Activated T-cell treated with anti-CD3 and anti-CD28 coated beads, Interleukin-2, amount 50 U/mL, for 72 hours (primary cell): Measurements from ENCODE around the gene CSMD2. TPM values are rescaled to one million over a fixed set of nuclear protein-coding genes. Genes with fewer than 3 reads are reported as not detected.

Experiments used
- ATAC-seq, 2 donors: fragments of 150-1000 bp; cut with Tn5 transposase; replicated peaks in 1 of 2; 2 replicates each; pipeline ENCODE4 v1.10.0; 2021; ENCODE audit warnings: moderate library complexity in 2 of 2, mild to moderate bottlenecking in 1 of 2
- DNase-seq, 2 donors: peaks; one replicate each; pipeline ENCODE4 v3.0.0; 2021 to 2022; ENCODE audit warnings: mixed read lengths in 1 of 2
- H3K27ac Mint-ChIP-seq: one replicate; pipeline ENCODE4 v1.8.0; 2022; ENCODE audit warnings: mild to moderate bottlenecking, moderate library complexity, mixed read lengths
- H3K27me3 Mint-ChIP-seq: one replicate; pipeline ENCODE4 v1.8.0; 2022; ENCODE audit warnings: low read depth, mixed read lengths
- H3K36me3 Mint-ChIP-seq, 2 donors: one replicate each; pipeline ENCODE4 v1.8.0; 2022; ENCODE audit warnings: mixed read lengths in 2 of 2, mild to moderate bottlenecking in 1 of 2; ENCODE audit not compliant: insufficient read depth in 2 of 2
- H3K4me1 Mint-ChIP-seq: one replicate; pipeline ENCODE4 v1.8.0; 2022; ENCODE audit warnings: low read depth, mixed read lengths
- H3K4me3 Mint-ChIP-seq, 2 donors: one replicate each; pipeline ENCODE4 v1.8.0; 2022; ENCODE audit warnings: mild to moderate bottlenecking in 2 of 2, mixed read lengths in 2 of 2, moderate library complexity in 2 of 2
- H3K9me3 Mint-ChIP-seq, 2 donors: one replicate each; pipeline ENCODE4 v1.8.0; 2022; ENCODE audit warnings: mixed read lengths in 2 of 2
- total RNA-seq, 2 donors: library from RNA; stranded (reverse); gene quantifications; one replicate each; pipeline ENCODE4 v1.2.3, GENCODE V29; 2022

The CSMD2 gene
- total RNA-seq, 2 donors from 2014 or later: not detected

DNA sequence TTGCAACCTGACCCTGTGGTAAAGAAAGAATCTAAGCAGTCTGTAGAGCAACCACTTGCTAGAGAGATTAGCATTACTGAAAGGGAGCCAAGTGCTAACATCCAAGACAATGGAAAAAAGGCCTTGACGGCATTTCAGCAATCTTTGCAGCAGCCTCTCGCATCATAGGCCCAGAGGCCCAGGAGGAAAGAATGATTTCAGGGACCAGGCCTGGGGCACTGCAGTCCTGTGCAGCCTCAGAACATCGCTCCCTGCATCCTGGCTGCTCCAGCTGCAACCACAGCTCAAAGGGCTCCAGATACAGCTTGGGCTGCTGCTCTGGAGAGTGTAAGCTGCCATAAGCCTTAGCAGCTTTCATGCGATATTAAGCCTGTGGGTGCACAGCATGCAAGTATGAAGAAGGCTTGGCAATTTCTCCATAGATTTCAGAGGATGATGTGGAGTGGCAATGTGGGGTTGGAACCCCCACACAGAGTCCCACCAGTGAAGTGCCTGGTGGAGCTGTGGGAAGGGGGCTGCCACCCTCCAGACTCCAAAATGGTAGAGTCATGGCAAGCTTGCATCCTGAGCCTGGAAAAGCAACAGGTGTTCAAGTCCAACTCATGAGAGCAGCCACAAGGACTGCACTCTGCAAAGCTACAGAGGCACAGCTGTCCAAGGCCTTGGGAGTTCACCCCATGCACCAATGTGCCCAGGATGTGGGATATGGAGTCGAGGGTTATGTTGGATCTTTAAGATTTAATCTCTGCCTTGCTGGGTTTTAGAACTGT, 411.8 kb downstream of the CSMD2 start:
- no peak for DNase-seq
- H3K36me3 Mint-ChIP-seq: no peaks in the 10 kb centered on the region
- no peaks in the 10 kb centered on the region for H3K27me3 Mint-ChIP-seq
- no peak overlapping the region for H3K4me3 Mint-ChIP-seq
- no peaks in the 10 kb centered on the region for H3K4me1 Mint-ChIP-seq
- peaks cover 5 to 7% of the 10 kb centered on the region in 2 donors for H3K9me3 Mint-ChIP-seq
- no peak for ATAC-seq
- H3K27ac Mint-ChIP-seq: no peak overlapping the region

DNA sequence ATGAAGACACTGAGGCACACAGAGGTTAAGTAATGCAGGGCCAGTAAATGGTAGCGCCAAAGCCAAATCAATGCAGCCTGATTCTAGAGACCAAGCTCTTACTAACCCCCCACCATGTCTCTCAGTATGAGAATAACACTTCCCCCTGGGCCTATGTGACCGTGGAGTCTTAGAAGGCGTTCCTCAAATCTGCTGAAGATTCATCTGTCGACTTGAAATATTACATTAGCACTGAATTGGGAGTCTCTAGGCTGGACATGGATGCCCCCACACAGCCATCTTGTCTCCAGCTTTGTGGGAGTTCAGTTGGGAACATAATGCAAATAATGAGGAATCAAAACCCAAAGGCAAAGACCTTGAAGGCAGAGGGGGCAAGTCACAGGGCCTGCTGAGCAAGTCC, 419.1 kb downstream of the CSMD2 start:
- no peaks in the 10 kb centered on the region for H3K9me3 Mint-ChIP-seq
- no peak for ATAC-seq
- no peaks in the 10 kb centered on the region for H3K36me3 Mint-ChIP-seq
- no peak overlapping the region for H3K4me3 Mint-ChIP-seq
- no peak overlapping the region for H3K27ac Mint-ChIP-seq
- H3K27me3 Mint-ChIP-seq: no peaks in the 10 kb centered on the region
- DNase-seq: no peak
- no peaks in the 10 kb centered on the region for H3K4me1 Mint-ChIP-seq

DNA sequence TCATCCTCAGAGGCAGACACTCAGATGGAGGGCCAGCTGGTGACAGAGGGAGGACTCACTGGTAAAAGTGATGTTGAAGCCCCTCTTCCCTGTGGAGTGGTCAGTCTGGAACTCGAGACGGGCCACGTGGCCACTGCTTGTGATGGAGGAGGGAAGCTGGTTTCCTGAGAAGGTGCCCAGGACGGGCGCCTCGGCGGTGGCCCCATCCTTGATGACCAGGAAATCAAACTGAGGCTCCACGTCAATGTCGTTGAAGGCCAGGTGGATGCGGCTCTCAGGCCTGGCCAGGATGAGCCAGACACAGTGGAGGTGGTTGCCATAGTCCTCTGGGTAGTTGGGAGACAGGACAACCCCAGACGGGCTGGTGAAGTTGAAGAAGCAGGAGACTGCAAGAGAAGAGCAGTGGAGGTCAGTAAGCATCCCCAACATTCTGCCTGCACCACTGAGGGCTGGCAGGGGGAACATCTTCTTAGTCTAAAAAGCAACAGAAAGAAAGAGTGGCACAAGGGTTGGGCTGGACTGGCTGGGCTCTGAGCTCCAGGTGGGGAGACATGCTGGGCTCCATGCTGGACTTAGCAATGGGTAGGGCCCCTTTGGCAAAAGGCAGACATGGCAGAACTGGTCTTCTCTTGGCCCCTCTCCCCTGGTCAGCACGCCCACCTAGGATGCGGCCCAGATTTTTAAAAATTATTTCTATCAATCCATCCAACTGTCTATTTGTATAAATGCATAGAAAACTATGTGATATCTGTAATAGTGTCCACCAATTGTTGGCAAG, 421.6 kb downstream of the CSMD2 start:
- Mint-ChIP-seq H3K9me3 (no peaks in the 10 kb centered on the region), H3K36me3 (no peaks in the 10 kb centered on the region), H3K27ac (no peak overlapping the region), H3K4me1 (no peaks in the 10 kb centered on the region), H3K4me3 (no peak overlapping the region), H3K27me3 (peaks cover 2% of the 10 kb centered on the region)
- DNase-seq: no peak
- no peak for ATAC-seq

DNA sequence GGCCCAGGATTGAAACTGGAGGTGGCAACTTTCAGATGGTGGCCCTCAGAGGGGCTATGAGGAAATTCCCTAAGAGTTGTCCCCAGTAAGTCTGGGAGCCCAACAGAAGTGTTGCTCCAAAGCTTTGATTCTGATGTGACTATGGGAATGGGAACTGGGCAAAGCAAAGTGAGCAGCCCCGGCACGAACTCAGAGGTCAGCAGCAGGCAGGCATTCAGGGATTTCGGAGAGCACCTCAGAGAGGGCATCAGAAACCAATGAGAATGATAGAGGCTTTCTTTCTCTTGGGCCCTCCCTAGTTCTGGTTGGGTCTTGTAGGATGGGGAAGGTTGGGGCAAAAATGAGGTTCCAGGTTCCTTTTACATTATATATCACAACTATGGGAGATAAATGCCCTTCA, 422.4 kb downstream of the CSMD2 start:
- no peaks in the 10 kb centered on the region for H3K4me1 Mint-ChIP-seq
- peaks cover 4% of the 10 kb centered on the region for H3K27me3 Mint-ChIP-seq
- DNase-seq (no peak), ATAC-seq (no peak)
- H3K27ac Mint-ChIP-seq: no peak overlapping the region
- H3K9me3 Mint-ChIP-seq: no peaks in the 10 kb centered on the region
- H3K36me3 Mint-ChIP-seq: no peaks in the 10 kb centered on the region
- H3K4me3 Mint-ChIP-seq: no peak overlapping the region

DNA sequence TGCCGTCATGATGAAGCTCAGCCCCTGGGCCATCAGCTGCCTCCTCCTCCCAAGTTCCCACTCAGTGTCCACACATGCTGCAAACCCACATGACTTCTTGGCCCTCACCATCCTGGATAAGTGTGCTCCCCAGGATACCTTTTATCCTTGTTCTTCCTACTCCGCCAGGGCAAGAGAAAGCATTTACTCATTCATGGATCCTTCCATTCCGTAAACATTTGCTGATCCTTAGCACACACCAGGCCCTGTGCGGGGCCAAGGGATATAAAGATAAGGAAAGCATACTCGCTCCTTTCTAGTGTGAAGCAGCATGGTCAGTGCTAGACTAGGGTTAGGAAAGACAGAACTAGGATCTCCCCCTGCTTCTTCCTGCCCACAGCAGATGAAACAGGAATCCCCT, 423.3 kb downstream of the CSMD2 start:
- ATAC-seq (no peak), DNase-seq (no peak)
- Mint-ChIP-seq H3K4me1 (no peaks in the 10 kb centered on the region), H3K36me3 (no peaks in the 10 kb centered on the region), H3K9me3 (no peaks in the 10 kb centered on the region), H3K27ac (no peak overlapping the region), H3K4me3 (no peak overlapping the region), H3K27me3 (peaks cover 6% of the 10 kb centered on the region)

DNA sequence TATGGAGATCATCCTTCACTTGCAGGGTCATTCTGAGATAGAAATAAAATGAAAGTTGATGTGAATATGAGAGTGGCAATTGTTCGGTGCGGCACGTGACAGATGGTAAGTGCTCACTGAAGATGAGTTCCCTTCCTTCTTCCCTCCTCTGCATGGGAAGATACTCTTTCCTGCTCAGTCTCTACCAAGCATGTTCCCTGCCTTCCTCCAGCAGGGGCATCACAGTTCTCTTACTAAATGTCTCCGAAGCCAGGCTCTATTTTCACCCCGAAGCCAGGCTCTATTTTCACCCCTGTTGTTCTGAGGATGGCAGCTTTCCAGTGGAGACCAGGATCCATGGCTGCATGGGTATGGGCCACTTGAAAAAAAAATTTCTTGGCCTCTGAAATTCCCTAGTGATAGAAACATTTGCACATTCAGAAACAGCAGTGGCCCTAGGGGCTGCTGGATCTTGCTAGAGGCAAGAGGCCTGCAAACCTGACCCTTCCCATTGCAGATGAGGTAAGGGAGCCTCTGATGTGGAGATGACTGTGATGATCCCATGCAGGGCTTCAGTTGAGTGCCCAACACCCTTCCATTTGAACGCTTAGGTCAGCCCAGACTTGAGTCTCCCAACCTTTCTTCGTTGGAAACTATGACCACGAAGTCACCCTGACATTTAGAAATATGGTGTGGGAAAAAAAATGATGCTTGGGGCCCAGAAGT, 424.8 kb downstream of the CSMD2 start:
- H3K4me1 Mint-ChIP-seq: no peaks in the 10 kb centered on the region
- no peaks in the 10 kb centered on the region for H3K9me3 Mint-ChIP-seq
- DNase-seq: no peak
- ATAC-seq: no peak
- peaks cover 10% of the 10 kb centered on the region for H3K27me3 Mint-ChIP-seq
- H3K27ac Mint-ChIP-seq: no peak overlapping the region
- no peak overlapping the region for H3K4me3 Mint-ChIP-seq
- H3K36me3 Mint-ChIP-seq: no peaks in the 10 kb centered on the region

DNA sequence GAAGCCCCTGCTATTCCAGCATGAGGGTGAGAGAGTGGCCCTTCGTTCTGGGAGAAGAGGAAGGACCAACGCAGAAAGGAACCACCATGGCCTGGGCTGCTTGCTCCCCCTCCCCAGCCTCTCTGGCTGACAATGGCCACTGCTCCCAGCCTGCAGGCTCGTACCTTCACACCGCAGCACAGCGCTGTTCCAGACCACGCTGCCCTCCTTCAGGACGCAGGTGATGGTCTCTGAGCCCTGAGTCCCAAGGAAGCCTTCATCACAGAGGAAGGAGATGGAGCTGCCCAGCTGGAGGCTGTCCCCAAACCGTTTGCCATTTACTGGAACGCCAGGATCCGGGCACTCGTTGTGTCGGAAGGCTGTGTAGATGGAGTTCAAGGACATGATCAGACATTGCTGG, 426.1 kb downstream of the CSMD2 start:
- Mint-ChIP-seq H3K9me3 (no peaks in the 10 kb centered on the region), H3K4me1 (no peaks in the 10 kb centered on the region), H3K36me3 (no peaks in the 10 kb centered on the region), H3K27me3 (peaks cover 13% of the 10 kb centered on the region), H3K27ac (no peak overlapping the region), H3K4me3 (no peak overlapping the region)
- ATAC-seq (no peak), DNase-seq (no peak)

DNA sequence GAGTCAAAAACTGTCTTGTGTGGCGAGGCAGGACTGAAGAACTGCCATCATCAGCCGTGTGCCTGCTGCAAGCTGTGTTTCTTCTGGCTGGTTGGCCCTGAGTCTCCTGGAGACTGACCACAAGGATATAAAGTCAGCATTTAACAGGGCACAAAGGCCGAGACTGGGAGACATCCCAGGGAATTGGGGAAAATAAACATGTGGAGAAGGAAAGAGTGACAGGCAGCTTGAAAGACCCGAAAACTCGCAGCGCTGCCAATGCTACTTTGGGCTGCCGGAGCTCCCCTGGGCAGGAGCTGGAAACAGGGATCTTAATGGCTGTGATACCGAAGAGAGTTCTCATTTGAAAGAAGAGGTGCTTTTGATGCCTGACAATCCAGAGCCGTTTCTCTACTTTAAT, 426.5 kb downstream of the CSMD2 start:
- no peak overlapping the region for H3K4me3 Mint-ChIP-seq
- peaks cover 16% of the 10 kb centered on the region for H3K27me3 Mint-ChIP-seq
- no peaks in the 10 kb centered on the region for H3K9me3 Mint-ChIP-seq
- DNase-seq (no peak), ATAC-seq (no peak)
- no peaks in the 10 kb centered on the region for H3K36me3 Mint-ChIP-seq
- H3K27ac Mint-ChIP-seq: no peak overlapping the region
- H3K4me1 Mint-ChIP-seq: no peaks in the 10 kb centered on the region

DNA sequence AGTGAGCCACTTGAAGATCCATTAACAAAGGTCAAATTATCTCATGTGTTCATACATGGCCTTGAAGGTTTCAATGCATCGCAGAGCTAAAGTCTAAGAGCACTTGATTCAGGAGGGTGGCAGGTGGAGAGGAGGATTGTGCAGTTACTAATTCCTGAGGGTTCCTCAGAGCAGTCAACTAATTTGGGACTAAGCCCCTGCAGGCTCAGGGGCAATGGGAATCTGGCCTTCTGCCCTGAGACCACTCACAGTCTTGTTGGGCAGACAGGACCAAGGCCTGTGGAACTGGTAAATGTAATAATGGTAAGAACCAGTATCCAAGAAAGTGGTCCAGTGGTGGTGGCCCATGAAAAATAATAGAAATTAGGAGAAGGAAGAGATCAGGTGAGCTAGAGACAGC, 428.5 kb downstream of the CSMD2 start:
- DNase-seq (no peak), ATAC-seq (no peak)
- Mint-ChIP-seq H3K27me3 (peaks cover 16% of the 10 kb centered on the region), H3K9me3 (no peaks in the 10 kb centered on the region), H3K4me3 (no peak overlapping the region), H3K27ac (no peak overlapping the region), H3K4me1 (no peaks in the 10 kb centered on the region), H3K36me3 (no peaks in the 10 kb centered on the region)

DNA sequence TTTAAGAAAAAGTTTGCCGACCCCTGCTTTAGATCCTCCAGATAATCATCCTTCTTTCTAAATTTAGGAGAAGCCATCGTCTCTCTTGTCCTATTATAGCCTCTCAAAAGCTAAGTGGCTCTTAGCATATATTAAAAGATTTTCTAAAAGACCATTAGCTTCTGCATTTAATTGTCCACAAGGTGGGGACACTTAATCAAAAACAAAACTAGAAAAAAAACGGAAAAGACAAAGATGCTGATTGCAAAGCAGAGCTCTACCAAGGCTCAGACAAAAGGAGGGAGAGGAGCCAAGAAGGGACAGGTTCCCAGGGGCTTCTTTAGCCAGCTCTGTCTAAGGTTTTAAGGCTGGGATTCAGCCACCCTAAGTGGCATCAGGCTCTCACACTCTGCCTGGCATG, 429.4 kb downstream of the CSMD2 start:
- H3K4me1 Mint-ChIP-seq: no peaks in the 10 kb centered on the region
- H3K27me3 Mint-ChIP-seq: peaks cover 16% of the 10 kb centered on the region
- no peaks in the 10 kb centered on the region for H3K9me3 Mint-ChIP-seq
- H3K4me3 Mint-ChIP-seq: no peak overlapping the region
- ATAC-seq: no peak
- no peak for DNase-seq
- H3K27ac Mint-ChIP-seq: no peak overlapping the region
- no peaks in the 10 kb centered on the region for H3K36me3 Mint-ChIP-seq

DNA sequence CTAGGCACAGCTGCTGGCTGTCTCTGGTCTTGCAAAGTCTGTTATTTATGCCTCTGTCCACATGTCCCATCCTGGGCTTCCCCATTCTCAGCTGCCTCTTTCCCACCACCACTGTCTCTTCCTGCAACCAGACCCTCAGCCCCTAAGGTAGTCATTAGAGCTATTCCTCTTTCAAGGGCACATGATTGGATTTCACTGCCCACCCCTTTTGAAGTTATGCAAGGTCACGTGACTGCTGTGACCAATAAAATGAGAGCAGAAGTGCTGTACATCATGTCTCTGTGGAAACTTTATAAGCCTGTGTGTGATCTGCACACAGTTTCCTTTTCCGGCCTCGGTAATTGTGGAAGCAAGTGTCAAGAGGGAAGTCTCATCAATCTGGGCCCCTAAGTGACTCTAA, 437.7 kb downstream of the CSMD2 start:
- H3K4me3 Mint-ChIP-seq: no peak overlapping the region
- H3K4me1 Mint-ChIP-seq: no peaks in the 10 kb centered on the region
- no peaks in the 10 kb centered on the region for H3K9me3 Mint-ChIP-seq
- H3K36me3 Mint-ChIP-seq: no peaks in the 10 kb centered on the region
- H3K27ac Mint-ChIP-seq: no peak overlapping the region
- ATAC-seq (no peak), DNase-seq (no peak)
- H3K27me3 Mint-ChIP-seq: peaks cover 7% of the 10 kb centered on the region

DNA sequence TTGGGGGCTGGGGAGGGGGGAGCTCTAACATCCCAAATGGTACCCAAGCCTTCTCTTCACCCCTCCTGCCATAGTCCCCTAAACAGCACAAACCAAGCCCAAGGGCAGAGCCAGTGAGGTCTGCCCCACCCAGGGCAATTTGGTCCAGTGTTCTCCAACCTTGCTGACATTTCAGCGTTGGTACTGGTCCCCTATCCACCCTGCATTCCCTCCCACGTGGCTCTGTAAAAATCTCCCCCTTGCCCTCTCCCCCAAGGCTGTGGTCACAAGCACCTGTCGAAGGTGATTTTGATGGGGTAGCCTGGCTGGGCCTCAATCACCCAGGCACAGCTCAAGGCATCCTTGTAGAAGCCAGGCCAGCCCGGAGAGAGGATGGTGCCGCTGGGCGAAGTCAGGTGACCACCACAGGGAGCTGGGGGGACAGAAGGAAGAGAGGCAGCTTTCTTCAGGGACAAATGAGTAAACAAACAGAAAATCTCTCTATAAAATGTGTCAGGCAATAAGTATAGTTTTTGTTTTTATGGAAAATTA, 438.7 kb downstream of the CSMD2 start:
- Mint-ChIP-seq H3K4me1 (no peaks in the 10 kb centered on the region), H3K36me3 (no peaks in the 10 kb centered on the region), H3K9me3 (no peaks in the 10 kb centered on the region), H3K4me3 (no peak overlapping the region), H3K27me3 (peaks cover 7% of the 10 kb centered on the region), H3K27ac (no peak overlapping the region)
- no peak for DNase-seq
- no peak for ATAC-seq

DNA sequence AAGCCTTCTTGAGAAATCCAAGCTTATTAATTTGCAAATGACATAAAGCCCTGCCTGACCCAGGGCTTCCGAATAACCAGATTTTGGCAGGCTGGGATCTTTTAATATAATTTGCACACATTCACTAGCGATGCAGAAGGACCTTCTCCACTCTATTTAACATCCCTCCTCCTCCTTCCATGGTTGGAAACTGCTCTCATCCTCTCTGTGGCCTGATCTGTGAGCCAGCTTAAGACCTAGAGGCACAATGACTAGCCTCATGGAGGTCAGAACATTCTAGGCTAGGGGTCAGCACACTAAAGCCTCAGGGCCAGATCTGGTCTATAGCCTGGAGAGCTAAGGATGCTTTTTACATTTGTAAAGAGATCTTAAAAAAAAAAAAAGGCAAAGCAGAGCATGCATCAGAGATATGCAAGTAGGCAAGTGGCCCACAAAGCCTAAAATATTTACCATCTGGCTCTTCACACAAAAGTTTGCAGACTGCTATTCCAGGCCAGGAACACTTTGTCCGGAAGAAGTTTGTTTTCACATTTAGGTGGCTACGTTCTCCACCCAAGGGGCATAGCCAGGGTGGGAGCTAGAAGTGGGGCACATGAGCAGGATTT, 439.4 kb downstream of the CSMD2 start:
- Mint-ChIP-seq H3K36me3 (no peaks in the 10 kb centered on the region), H3K27me3 (peaks cover 7% of the 10 kb centered on the region), H3K4me1 (no peaks in the 10 kb centered on the region), H3K27ac (no peak overlapping the region), H3K4me3 (no peak overlapping the region), H3K9me3 (no peaks in the 10 kb centered on the region)
- DNase-seq: no peak
- ATAC-seq: no peak
